RCC 7860 (cell line): Measurements from ENCODE around the gene EHBP1.

Experiments used
- DNase-seq: peaks from one replicate; pipeline ENCODE4 v3.0.0-alpha.2; 2015; ENCODE audit warnings: low spot score
- FAIRE-seq: peaks from 2 replicates; lab custom pipeline; 2012; peaks lifted over from hg19 to GRCh38; lab: Jason Lieb, UNC

Gene EHBP1

GRCh38 chr2:62811972-62812371, 106.5 kb downstream of the EHBP1 start:
- no peak for DNase-seq

GRCh38 chr2:62812921-62813825, 107.7 kb downstream of the EHBP1 start:
- DNase-seq (no peak), FAIRE-seq (no peak)

More at GRCh38 chr2:62811972-62812371, 106.5 kb downstream of the EHBP1 start:
- no peak for FAIRE-seq

GRCh38 chr2:62814123-62814522, 108.6 kb downstream of the EHBP1 start:
- DNase-seq (peak; percentile 29), FAIRE-seq (peak; percentile 14)

- DNase-seq = no peak
Measured at GRCh38 chr2:62817348-62817747, 111.8 kb downstream of the EHBP1 start.

GRCh38 chr2:62817995-62818713, 112.6 kb downstream of the EHBP1 start:
- FAIRE-seq (peak; percentile 16), DNase-seq (peak; percentile 26)

More at GRCh38 chr2:62817348-62817747, 111.8 kb downstream of the EHBP1 start:
- no peak for FAIRE-seq

- DNase-seq = no peak
- peak; percentile 88 for FAIRE-seq
Measured at GRCh38 chr2:62822549-62822948, 117.0 kb downstream of the EHBP1 start.

GRCh38 chr2:62824388-62824787, 118.9 kb downstream of the EHBP1 start:
- DNase-seq (no peak), FAIRE-seq (no peak)

GRCh38 chr2:62826141-62826540, 120.6 kb downstream of the EHBP1 start:
- peak; percentile 20 for FAIRE-seq
- no peak for DNase-seq

GRCh38 chr2:62826953-62827675, 121.6 kb downstream of the EHBP1 start:
- DNase-seq (no peak), FAIRE-seq (no peak)

GRCh38 chr2:62831729-62832128, 126.2 kb downstream of the EHBP1 start:
- FAIRE-seq (peak; percentile 69), DNase-seq (peak; percentile 15)

- no peak for FAIRE-seq
- DNase-seq = no peak
Measured at GRCh38 chr2:62844311-62845090, 139.0 kb downstream of the EHBP1 start.

- DNase-seq = no peak
- no peak for FAIRE-seq
Measured at GRCh38 chr2:62845256-62845655, 139.7 kb downstream of the EHBP1 start.

GRCh38 chr2:62852254-62852653, 146.7 kb downstream of the EHBP1 start:
- no peak for FAIRE-seq

GRCh38 chr2:62854600-62855514, 149.3 kb downstream of the EHBP1 start:
- no peak for FAIRE-seq
- no peak for DNase-seq

More at GRCh38 chr2:62852254-62852653, 146.7 kb downstream of the EHBP1 start:
- no peak for DNase-seq

- FAIRE-seq (no peak), DNase-seq (no peak)
Measured at GRCh38 chr2:62856228-62857040, 150.9 kb downstream of the EHBP1 start.

- no peak for FAIRE-seq
Measured at GRCh38 chr2:62857139-62857931, 151.8 kb downstream of the EHBP1 start.

GRCh38 chr2:62858231-62858832, 152.8 kb downstream of the EHBP1 start:
- no peak for DNase-seq
- no peak for FAIRE-seq

More at GRCh38 chr2:62857139-62857931, 151.8 kb downstream of the EHBP1 start:
- DNase-seq = no peak
